Effector memory CD8-positive, alpha-beta T cell (primary cell): Measurements from ENCODE around the gene ZDHHC19.
"Not testable (repeated sequence)": the region's sequence is repeated elsewhere in the genome, so short reads cannot be mapped to it uniquely, and the experiment has no call there.

ENCODE experiments used
- ATAC-seq: fragments of 150-1000 bp; cut with Tn5 transposase; replicated peaks from 2 replicates; pipeline ENCODE4 v1.10.0; 2021; ENCODE audit warnings: mild to moderate bottlenecking, moderate library complexity
- DNase-seq, 3 experiments: peaks; one replicate each; pipeline ENCODE4 v3.0.0; 2021
- H3K27ac Mint-ChIP-seq, 2 donors: one replicate each; pipeline ENCODE4 v1.8.0; 2022; ENCODE audit warnings: mild to moderate bottlenecking in 2 of 2, mixed read lengths in 2 of 2, moderate library complexity in 2 of 2
- H3K27me3 Mint-ChIP-seq, 2 donors: one replicate each; pipeline ENCODE4 v1.8.0; 2022; ENCODE audit warnings: mixed read lengths in 2 of 2
- H3K36me3 Mint-ChIP-seq: one replicate; pipeline ENCODE4 v1.8.0; 2022; ENCODE audit warnings: mild to moderate bottlenecking, moderate library complexity, mixed read lengths; ENCODE audit not compliant: insufficient read depth
- H3K4me1 Mint-ChIP-seq, 2 donors: one replicate each; pipeline ENCODE4 v1.8.0; 2022; ENCODE audit warnings: low read depth in 2 of 2, mixed read lengths in 2 of 2
- H3K4me3 Mint-ChIP-seq, 2 donors: one replicate each; pipeline ENCODE4 v1.8.0; 2022; ENCODE audit warnings: mild to moderate bottlenecking in 2 of 2, mixed read lengths in 2 of 2, moderate library complexity in 2 of 2
- H3K9me3 Mint-ChIP-seq, 2 donors: one replicate each; pipeline ENCODE4 v1.8.0; 2022; ENCODE audit warnings: mixed read lengths in 2 of 2

Gene ZDHHC19

DNA sequence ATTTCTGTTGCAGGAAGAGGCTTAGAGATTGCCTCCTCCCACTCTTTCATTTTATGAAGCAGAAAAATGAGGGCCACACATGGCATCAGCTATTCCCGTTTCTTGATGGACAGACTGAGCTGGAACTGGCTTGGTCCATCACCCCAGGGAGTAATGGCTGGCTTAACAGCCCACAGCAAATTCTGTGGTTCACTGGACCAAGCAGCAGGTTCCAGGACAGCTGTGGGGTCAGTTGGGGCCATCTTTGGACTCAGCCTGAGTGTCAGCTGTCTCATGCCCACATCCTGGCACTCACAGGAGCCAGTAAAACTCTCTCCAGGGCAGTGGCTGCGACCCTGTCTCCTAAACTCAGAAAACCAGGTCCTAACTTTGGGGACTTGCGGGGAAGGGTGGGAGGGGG lies 36.5 kb downstream of the ZDHHC19 start:
- Mint-ChIP-seq H3K9me3 (no peaks in the 10 kb centered on the region), H3K27ac (peak overlapping the region in 1 of 2 donors; percentile 0), H3K4me3 (no peak overlapping the region), H3K4me1 (peaks cover 10% of the 10 kb centered on the region in 2 donors), H3K27me3 (no peaks in the 10 kb centered on the region), H3K36me3 (peaks cover 4% of the 10 kb centered on the region)
- ATAC-seq (no peak), DNase-seq (no peak)

DNA sequence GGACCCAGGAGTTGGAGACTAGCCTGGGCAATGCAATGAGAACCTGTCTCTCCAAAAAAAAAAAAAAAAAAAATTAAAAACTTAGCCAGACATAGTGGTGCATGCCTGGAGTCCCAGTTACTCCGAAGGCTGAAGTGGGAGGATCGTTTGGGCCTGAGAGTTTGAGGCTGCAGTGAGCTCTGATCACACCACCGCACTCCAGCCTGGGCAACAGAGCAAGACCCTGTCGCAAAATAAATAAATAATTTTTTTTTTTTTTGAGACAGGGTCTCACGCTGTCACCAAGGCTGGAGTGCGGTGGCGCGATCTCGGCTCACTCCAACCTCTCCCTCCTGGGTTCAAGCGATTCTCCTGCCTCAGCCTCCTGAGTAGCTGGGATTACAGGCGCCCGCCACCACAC lies 40.9 kb downstream of the ZDHHC19 start:
- H3K4me1 Mint-ChIP-seq, H3K27ac Mint-ChIP-seq, ATAC-seq, H3K36me3 Mint-ChIP-seq, H3K9me3 Mint-ChIP-seq, H3K27me3 Mint-ChIP-seq, DNase-seq, H3K4me3 Mint-ChIP-seq: not testable (repeated sequence)

DNA sequence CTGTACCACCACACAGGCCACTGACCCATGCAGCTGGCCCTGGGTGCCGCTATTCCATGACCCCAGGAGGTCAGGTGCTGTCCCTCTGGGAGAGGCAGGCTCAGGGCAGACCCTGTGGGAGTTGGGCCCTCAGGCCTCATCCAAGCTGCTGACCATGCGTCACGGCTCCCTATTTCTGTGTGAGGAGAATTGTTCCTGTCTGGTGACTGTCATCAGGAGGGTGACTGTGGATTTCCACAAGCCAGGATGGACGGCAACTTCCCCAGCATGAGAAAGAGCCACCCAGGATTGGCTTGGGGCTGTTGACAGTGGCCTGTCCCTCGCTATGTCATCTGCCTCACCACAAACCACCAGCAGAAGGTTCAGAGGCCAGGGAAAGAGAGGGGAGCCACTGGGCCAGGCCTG lies 41.4 kb downstream of the ZDHHC19 start:
- Mint-ChIP-seq H3K36me3 (peaks cover 3% of the 10 kb centered on the region), H3K9me3 (no peaks in the 10 kb centered on the region), H3K4me3 (no peak overlapping the region), H3K27me3 (no peaks in the 10 kb centered on the region), H3K4me1 (peaks cover 0 to 3% of the 10 kb centered on the region in 2 donors), H3K27ac (no peak overlapping the region)
- DNase-seq = no peak
- no peak for ATAC-seq

DNA sequence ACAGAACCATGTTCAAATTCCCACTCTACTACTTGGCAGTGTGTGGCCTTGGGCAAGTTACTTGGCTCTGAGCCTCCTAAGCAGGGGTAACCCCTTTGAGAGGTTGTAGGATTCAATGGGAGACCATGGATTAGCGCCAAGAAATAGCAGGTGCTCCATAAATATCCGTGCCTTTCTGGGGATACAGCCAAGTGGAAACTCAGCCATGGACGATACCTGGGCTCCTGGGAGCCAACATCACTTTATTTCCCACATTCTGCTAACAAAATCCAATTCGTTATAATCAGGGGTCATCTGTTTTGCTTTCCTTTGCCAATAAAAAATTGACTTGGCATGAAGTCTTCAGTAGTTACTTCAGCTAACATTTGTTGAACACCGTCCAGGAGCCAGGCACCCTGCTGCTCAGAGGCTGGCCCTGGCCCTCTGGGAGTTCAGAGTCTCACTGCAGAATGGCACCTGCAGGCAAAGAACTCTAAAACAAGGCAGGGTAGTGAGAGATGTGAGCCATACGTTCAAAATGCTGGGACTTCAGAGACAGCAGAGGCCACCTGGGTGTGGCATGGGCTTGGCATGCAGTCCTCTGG lies 42.3 kb downstream of the ZDHHC19 start:
- DNase-seq = no peak
- Mint-ChIP-seq H3K36me3 (peaks cover 3% of the 10 kb centered on the region), H3K4me1 (peaks cover 0 to 3% of the 10 kb centered on the region in 2 donors), H3K9me3 (no peaks in the 10 kb centered on the region), H3K27ac (peak overlapping the region in 1 of 2 donors; percentile 12), H3K4me3 (no peak overlapping the region), H3K27me3 (no peaks in the 10 kb centered on the region)
- no peak for ATAC-seq

DNA sequence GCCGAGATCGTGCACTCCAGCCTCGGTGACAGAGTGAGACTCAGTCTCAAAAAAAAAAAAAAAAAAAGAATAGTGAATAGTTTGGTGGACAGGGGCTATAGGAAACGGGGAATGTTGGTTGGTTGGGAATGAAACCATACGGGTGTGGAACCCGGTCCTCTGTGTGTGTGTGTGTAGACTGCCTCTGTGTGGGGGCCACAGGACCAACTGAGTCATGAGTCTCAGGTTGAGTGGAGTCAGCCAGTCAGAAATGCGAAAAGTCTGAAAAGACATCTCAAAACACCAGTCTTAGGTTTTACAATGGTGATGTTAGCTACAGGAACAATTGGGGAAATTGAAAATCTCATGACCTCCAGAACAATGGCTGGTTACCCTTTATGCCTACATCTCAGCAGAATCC lies 44.5 kb downstream of the ZDHHC19 start:
- no peaks in the 10 kb centered on the region for H3K36me3 Mint-ChIP-seq
- H3K27ac Mint-ChIP-seq = no peak overlapping the region
- H3K4me1 Mint-ChIP-seq = peaks cover 0 to 3% of the 10 kb centered on the region in 2 donors
- DNase-seq (no peak), ATAC-seq (no peak)
- H3K27me3 Mint-ChIP-seq = no peaks in the 10 kb centered on the region
- no peak overlapping the region for H3K4me3 Mint-ChIP-seq
- no peaks in the 10 kb centered on the region for H3K9me3 Mint-ChIP-seq

DNA sequence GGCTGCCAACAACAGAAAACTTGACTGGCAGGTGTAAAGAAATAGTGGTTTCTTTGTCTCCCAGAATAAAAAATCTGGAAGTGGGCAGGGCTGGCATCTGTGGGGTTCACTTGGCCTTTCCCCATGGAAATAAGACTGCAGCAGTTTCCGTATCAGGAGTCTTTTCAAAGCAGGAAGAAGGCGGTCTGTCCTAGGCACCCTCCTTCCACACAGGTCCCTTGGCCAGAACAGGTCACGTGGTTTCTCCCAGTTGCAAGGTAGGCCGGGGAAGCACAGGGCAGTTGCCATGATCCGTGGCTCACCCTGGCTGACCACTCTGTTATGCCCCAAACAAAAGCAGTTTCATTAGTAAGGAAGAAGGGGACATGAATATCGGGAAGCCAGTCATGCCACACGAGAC lies 45.4 kb downstream of the ZDHHC19 start:
- Mint-ChIP-seq H3K36me3 (no peaks in the 10 kb centered on the region), H3K27ac (no peak overlapping the region), H3K4me3 (no peak overlapping the region), H3K27me3 (no peaks in the 10 kb centered on the region), H3K9me3 (no peaks in the 10 kb centered on the region), H3K4me1 (peaks cover 0 to 3% of the 10 kb centered on the region in 2 donors)
- ATAC-seq (no peak), DNase-seq (no peak)

DNA sequence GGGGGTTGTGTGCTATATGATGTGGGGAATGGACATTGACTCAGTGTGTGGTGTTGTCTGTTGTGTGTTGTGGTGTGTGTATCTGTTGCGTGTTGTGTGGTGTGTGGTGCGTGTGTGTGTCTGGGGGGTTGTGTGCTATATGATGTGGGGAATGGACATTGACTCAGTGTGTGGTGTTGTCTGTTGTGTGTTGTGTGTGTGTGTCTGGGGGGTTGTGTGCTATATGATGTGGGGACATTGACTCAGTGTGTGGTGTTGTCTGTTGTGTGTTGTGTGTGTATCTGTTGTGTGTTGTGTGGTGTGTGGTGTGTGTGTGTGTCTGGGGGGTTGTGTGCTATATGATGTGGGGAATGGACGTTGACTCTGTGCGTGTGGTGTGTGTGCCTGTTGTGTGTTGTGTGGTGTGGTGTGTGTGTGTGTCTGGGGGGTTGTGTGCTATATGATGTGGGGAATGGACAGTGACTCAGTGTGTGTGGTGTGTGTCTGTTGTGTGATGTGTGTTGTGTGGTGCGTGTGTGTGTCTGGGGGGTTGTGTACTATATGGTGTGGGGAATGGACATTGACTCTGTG lies 46.1 kb downstream of the ZDHHC19 start:
- H3K27ac Mint-ChIP-seq, H3K4me3 Mint-ChIP-seq, H3K36me3 Mint-ChIP-seq, H3K27me3 Mint-ChIP-seq, H3K4me1 Mint-ChIP-seq, DNase-seq, H3K9me3 Mint-ChIP-seq, ATAC-seq: not testable (repeated sequence)

DNA sequence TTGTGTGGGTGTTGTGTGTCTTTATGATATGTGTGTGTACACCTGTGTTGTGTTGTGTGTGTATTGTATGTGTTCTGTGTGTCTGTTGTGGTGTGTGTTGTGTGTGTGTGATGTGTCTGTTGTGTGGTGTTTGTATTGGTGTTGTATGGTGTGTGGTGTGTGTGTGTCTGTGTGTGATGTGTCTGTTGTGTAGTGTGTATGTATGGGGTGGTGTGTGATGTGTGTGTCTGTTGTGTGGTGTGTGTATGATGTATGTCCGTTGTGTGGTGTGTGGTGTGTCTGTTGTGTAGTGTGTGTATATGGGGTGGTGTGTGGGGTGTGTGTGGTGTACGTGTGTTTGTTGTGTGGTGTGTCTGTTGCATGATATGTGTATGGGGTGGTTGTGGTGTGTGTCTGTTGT lies 46.6 kb downstream of the ZDHHC19 start:
- Mint-ChIP-seq H3K4me1 (peaks cover 4 to 5% of the 10 kb centered on the region in 2 donors), H3K36me3 (no peaks in the 10 kb centered on the region), H3K4me3 (no peak overlapping the region), H3K27ac (no peak overlapping the region), H3K9me3 (no peaks in the 10 kb centered on the region), H3K27me3 (no peaks in the 10 kb centered on the region)
- ATAC-seq = no peak
- no peak for DNase-seq

DNA sequence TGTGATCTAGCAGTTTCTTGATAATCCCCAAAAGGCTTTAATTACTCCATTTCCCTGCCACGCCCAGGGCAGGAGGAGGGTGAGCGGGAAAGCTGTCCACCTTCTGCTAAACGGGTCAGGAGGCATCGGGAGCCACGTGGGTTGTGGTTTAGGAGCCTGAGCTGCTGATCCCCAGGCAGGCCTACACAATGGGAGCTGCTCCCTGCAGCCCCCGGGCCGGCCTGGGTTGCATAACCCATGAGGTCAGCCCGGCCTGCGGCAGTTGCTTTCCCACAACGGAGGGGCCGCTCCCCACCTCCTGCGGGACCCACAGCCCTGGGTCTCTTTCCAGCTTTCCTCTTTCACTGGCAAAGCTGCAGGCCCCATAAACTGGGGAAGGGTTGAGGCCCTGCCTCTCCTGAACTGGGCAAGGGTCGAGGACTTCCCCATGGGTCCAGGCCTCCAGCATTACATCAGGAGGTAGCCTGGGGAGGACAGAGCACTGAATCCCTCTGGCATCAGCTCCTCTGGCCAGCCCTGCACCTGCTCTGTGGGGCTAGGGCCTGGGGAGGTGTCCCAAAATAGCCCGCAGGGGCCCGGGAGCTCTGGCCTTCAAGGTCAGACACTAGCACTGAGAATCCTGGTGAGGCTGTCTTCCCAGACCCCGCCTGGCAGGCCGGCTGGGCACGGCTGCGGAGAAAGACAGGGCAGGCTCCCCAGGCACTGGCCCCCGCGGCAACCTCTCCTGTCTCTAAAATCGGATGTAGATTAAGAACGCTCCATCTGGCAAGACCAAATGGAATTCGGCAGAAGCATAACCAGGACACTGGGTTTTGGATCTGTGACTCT lies 47.3 kb downstream of the ZDHHC19 start:
- no peak overlapping the region for H3K4me3 Mint-ChIP-seq
- no peak for DNase-seq
- ATAC-seq = no peak

DNA sequence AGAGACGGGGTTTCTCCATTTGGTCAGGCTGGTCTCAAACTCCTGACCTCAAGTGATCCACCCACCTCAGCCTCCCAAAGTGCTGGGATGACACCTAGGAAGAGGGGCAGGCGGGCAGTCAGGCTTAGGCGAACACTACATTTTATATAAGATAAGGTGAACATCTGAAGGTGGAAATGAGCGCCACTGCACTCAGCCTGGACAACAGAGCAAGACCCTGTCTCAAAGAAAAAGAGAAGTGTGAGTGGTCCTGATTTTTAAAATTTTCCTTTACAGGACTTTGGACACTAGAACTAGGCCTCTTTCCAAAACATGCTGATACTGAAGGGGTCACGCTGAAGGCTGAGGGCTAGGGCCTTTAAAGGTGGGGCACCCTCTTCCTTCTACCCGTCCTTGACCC lies 48.0 kb downstream of the ZDHHC19 start:
- Mint-ChIP-seq H3K4me3 (no peak overlapping the region), H3K9me3 (no peaks in the 10 kb centered on the region), H3K36me3 (no peaks in the 10 kb centered on the region), H3K4me1 (peaks cover 4 to 5% of the 10 kb centered on the region in 2 donors), H3K27me3 (no peaks in the 10 kb centered on the region), H3K27ac (no peak overlapping the region)
- ATAC-seq (no peak), DNase-seq (no peak)

More for the DNA sequence above, 47.3 kb downstream of the ZDHHC19 start:
- Mint-ChIP-seq H3K27me3 (no peaks in the 10 kb centered on the region), H3K36me3 (no peaks in the 10 kb centered on the region), H3K9me3 (no peaks in the 10 kb centered on the region), H3K4me1 (peaks cover 4 to 5% of the 10 kb centered on the region in 2 donors), H3K27ac (no peak overlapping the region)

DNA sequence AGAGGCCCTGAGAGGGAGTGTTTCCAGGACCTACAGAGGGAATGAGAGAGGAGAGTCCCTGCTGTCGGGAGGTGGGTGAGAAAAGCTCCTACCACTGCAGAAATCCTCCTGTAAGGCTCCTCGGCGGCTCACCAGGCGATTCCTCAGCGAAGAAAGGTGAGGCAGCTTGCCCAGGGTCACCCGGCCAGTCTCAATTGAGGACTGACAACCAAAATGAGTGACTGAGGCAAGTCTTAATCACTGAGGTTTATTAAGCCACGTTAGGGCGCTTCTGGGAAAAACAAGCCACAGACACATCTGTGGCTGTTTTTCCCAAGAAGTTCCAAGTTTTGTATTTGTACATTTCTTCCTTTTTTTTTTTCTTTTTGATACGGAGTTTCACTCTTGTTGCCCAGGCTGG lies 48.5 kb downstream of the ZDHHC19 start:
- no peaks in the 10 kb centered on the region for H3K36me3 Mint-ChIP-seq
- H3K27me3 Mint-ChIP-seq = no peaks in the 10 kb centered on the region
- ATAC-seq (no peak), DNase-seq (no peak)
- H3K4me3 Mint-ChIP-seq = no peak overlapping the region
- H3K4me1 Mint-ChIP-seq = peaks cover 4 to 5% of the 10 kb centered on the region in 2 donors
- H3K27ac Mint-ChIP-seq = no peak overlapping the region
- no peaks in the 10 kb centered on the region for H3K9me3 Mint-ChIP-seq

DNA sequence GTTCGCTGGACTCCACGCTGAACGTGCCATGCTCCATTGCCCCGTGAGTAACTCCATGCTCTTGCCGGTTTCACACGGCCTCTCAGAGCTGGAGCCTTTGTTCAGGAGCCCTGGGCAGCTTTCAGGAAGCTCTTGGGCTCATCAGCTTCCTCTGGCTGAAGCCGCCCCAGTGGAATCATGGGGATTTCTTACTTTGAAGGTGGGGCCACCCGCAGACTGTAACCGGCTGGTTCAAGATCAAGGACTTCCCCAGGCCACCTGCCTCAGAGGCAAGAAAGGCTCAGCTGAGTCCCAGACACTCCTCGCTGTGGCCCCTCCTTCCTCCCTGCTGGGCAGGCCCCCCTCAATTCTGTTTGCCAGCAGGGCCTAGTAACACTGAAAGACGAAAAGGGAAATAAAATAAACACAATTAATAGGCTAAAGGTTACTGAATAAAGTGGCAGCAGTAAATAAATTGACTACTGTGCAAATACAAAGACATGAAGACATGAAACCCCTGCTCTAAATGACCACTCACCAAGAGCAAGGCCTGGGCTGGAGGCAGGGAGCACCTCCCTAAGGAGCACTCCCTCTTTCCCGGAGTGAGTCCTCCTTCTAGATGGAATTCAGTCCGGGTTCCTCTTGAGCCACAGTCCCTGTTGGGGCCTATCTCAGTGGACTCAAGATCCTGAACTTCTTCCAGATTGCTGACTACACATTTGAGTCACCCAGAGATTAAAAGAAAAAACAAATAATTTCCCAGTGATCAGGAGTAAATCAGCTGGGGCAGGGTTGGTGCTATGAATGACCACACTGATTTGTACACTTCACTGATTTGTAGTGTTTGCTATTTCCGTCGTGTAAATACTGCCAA lies 51.0 kb downstream of the ZDHHC19 start:
- Mint-ChIP-seq H3K27me3 (no peaks in the 10 kb centered on the region), H3K27ac (no peak overlapping the region), H3K4me3 (no peak overlapping the region), H3K9me3 (no peaks in the 10 kb centered on the region), H3K36me3 (peaks cover 1% of the 10 kb centered on the region), H3K4me1 (peaks cover 2 to 8% of the 10 kb centered on the region in 2 donors)
- no peak for DNase-seq
- ATAC-seq = peak; percentile 67

DNA sequence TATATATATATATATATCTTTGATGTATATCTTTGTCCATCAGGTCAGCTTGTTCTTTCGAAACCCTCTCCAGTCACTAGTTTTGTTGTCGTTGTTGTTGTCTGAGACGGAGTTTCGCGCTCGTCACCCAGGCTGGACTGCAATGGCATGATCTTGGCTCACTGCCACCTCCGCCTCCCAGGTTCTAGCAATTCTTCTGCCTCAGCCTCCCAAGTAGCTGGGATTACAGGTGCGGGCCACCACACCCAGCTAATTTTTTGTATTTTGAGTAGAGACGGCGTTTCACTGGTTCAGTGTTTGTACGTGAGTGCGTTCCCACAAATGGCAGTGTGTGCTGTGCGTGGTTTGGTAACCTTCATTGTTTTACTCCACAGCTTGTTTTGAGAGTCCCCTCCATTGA lies 51.7 kb downstream of the ZDHHC19 start:
- Mint-ChIP-seq H3K9me3 (no peaks in the 10 kb centered on the region), H3K27ac (no peak overlapping the region), H3K36me3 (peaks cover 2% of the 10 kb centered on the region), H3K27me3 (no peaks in the 10 kb centered on the region), H3K4me1 (peaks cover 6 to 8% of the 10 kb centered on the region in 2 donors), H3K4me3 (no peak overlapping the region)
- ATAC-seq = no peak
- DNase-seq = no peak
